Suprapubic skin (tissue), 3 donors: ENCODE measurements around the gene SLC43A1.

Experiments
- CTCF ChIP-seq, 2 donors: fragments of 200-600 bp in 1 of 2; fragments of 450-650 bp in 1 of 2; sonication (generic) in 1 of 2; IDR thresholded peaks; one replicate each; pipeline ENCODE4 v1.5.1; 2016 to 2019; ENCODE audit warnings: antibody characterized with exemption in 2 of 2, mild to moderate bottlenecking in 1 of 2, moderate library complexity in 1 of 2
- EP300 ChIP-seq: sonication (generic); formaldehyde crosslinking; IDR thresholded peaks from one replicate; pipeline ENCODE4 v1.6.1; 2017; ENCODE audit warnings: antibody characterized with exemption
- POLR2A ChIP-seq, 2 donors: fragments of 450-650 bp; IDR thresholded peaks; one replicate each; pipeline ENCODE4 v1.6.1; 2017; ENCODE audit warnings: antibody characterized with exemption in 2 of 2, mild to moderate bottlenecking in 2 of 2, moderate library complexity in 2 of 2

DNA sequence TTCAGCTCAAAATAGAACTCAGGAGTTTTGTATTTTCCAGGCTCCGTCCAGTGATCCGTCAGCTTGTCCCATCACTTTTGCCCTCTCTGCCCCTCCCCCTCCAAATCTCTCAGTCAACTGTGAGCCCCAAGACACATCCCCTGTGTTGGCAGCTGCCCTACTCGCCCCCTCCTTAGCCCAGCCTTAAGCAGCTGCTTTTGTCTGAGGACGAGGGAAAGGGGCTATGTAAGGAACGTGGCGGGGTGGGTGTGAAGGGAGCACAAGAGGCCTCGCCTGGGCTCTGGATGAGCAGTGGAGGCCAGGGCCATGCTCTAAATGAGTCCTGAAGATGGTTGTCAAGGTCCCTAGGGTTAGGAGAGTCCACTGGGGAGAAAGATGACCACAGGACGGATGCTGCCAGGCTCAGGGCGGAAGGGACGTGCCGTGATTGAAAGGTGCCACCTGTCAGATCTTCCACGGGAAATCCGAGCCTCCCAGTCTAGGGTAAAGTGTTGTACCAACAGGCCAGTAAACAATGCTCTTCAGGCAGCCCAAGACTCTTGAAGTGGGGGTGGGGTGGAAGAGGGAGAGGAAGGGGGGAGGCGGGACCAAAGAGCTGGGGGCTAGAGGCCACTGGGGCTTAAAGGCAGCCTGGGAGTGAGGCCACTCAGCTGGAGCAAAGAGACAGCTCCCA, 21.6 kb upstream of the SLC43A1 start, which contains the start of gene SMTNL1:
- TF ChIP-seq CTCF (IDR thresholded peaks at IDR 0.05) (no peak), POLR2A (IDR thresholded peaks at IDR 0.05) (no peak), EP300 (no peak)
